K562 (cell line): ENCODE data around the gene GNA15. TPM values are rescaled to one million over a fixed set of nuclear protein-coding genes. Genes with fewer than 3 reads are reported as not detected.
A peak's percentile ranks its signal among the peaks of the same experiment; 100 is the strongest.

Experiments used
- AFF4 ChIP-seq: sonication (generic); formaldehyde crosslinking; IDR thresholded peaks from 2 replicates; pipeline ENCODE4 v1.8.0; 2023; ENCODE audit warnings: mild to moderate bottlenecking, missing genetic modification reagents
- CHD2 ChIP-seq: IDR thresholded peaks from 2 replicates; pipeline ENCODE4 v1.6.1; 2011; ENCODE audit warnings: low read depth, low read length
- FOXJ2 ChIP-seq: fragments of 200-800 bp; sonication (Bioruptor generic); IDR thresholded peaks from 2 replicates; pipeline ENCODE4 v1.6.1; 2016; ENCODE audit warnings: missing genetic modification characterization, missing compliant biosample characterization
- GATAD2A ChIP-seq: fragments of 450-650 bp; IDR thresholded peaks from 2 replicates; pipeline ENCODE4 v1.6.1; 2017
- GTF2E2 ChIP-seq: fragments of 200-800 bp; sonication (Bioruptor generic); IDR thresholded peaks from 2 replicates; pipeline ENCODE4 v1.6.1; 2016; ENCODE audit warnings: missing genetic modification characterization, missing compliant biosample characterization
- HDGF ChIP-seq: fragments of 450-650 bp; IDR thresholded peaks from 2 replicates; pipeline ENCODE4 v1.6.1; 2016
- HNRNPLL ChIP-seq: fragments of 200-400 bp; formaldehyde crosslinking; IDR thresholded peaks from 2 replicates; pipeline ENCODE4 v1.6.1; 2017; ENCODE audit warnings: low read length, low read depth, mild to moderate bottlenecking; ENCODE audit not compliant: poor library complexity, severe bottlenecking
- IRF2 ChIP-seq: sonication (generic); formaldehyde crosslinking; IDR thresholded peaks from 2 replicates; pipeline ENCODE4 v1.8.1; 2022; ENCODE audit warnings: mild to moderate bottlenecking, missing genetic modification reagents
- MCM5 ChIP-seq: fragments of 450-650 bp; IDR thresholded peaks from 2 replicates; pipeline ENCODE4 v1.6.1; 2016; ENCODE audit warnings: low read depth
- NFYB ChIP-seq: IDR thresholded peaks from 2 replicates; pipeline ENCODE4 v1.6.1; 2011; ENCODE audit warnings: mild to moderate bottlenecking, moderate library complexity; ENCODE audit not compliant: insufficient read length; ENCODE audit errors: extremely low read depth
- POLR2G ChIP-seq: fragments of 200-400 bp; formaldehyde crosslinking; IDR thresholded peaks from 2 replicates; pipeline ENCODE4 v1.6.1; 2017; ENCODE audit warnings: low read depth, mild to moderate bottlenecking, antibody characterized with exemption, low read length, moderate library complexity
- RAD21 ChIP-seq, 2 experiments: fragments of 250-450 bp in 1 of 2; fragments of 450-650 bp in 1 of 2; sonication (Bioruptor Pico) in 1 of 2; formaldehyde crosslinking in 1 of 2; IDR thresholded peaks in 1 of 2; conservative IDR thresholded peaks in 1 of 2; 2 replicates each; pipeline versions ENCODE4 v1.4.0 to v1.8.0; 2020 to 2022; ENCODE audit warnings: mild to moderate bottlenecking in 2 of 2, moderate library complexity in 1 of 2
- RCOR1 ChIP-seq, 2 experiments: IDR thresholded peaks; 2 replicates each; pipeline ENCODE4 v1.6.1; 2012; ENCODE audit warnings: low read depth in 2 of 2, low read length in 2 of 2, borderline replicate concordance in 1 of 2, improper control_type of control experiment in 1 of 2
- RNF219 ChIP-seq: fragments of 250-450 bp; sonication (Bioruptor Pico); IDR thresholded peaks from 2 replicates; pipeline ENCODE4 v1.5.0; 2022; ENCODE audit warnings: mild to moderate bottlenecking
- SMC3 ChIP-seq: conservative IDR thresholded peaks from 2 replicates; pipeline ENCODE4 v1.6.1; 2011; ENCODE audit warnings: low read depth, low read length, improper control_type of control experiment; ENCODE audit not compliant: insufficient read depth
- TAF15 ChIP-seq: fragments of 200-400 bp; formaldehyde crosslinking; IDR thresholded peaks from 2 replicates; pipeline ENCODE4 v1.6.1; 2017; ENCODE audit warnings: mild to moderate bottlenecking, low read depth, low read length, moderate library complexity
- TRIM24 ChIP-seq, 2 experiments: fragments of 450-650 bp; IDR thresholded peaks; 2 replicates each; pipeline ENCODE4 v1.6.1; 2016
- USF1 ChIP-seq: sonication (generic); formaldehyde crosslinking; IDR thresholded peaks from 2 replicates; pipeline ENCODE4 v1.9.0; 2022; ENCODE audit warnings: mild to moderate bottlenecking, missing genetic modification reagents
- ZEB2 ChIP-seq: fragments of 450-650 bp; IDR thresholded peaks from 2 replicates; pipeline ENCODE4 v1.6.1; 2016
- ZNF408 ChIP-seq: fragments of 250-450 bp; sonication (Bioruptor Pico); IDR thresholded peaks from 2 replicates; pipeline ENCODE4 v1.4.0; 2020; ENCODE audit warnings: low read depth, mild to moderate bottlenecking, moderate library complexity
- ZNF740 ChIP-seq, 3 experiments: fragments of 200-800 bp in 1 of 3; sonication (Bioruptor generic) in 1 of 3; sonication (generic) in 1 of 3; formaldehyde crosslinking in 1 of 3; IDR thresholded peaks; 2 replicates each; pipeline versions ENCODE4 v1.6.1 to v1.8.0; 2016 to 2022; ENCODE audit warnings: mild to moderate bottlenecking in 2 of 3, missing compliant biosample characterization in 2 of 3, missing genetic modification characterization in 2 of 3, missing genetic modification reagents in 1 of 3
- polyA plus RNA-seq, 8 experiments: library from polyadenylated mRNA; depleted of rRNA in 4 of 8; stranded (reverse) in 5 of 8; unstranded in 3 of 8; fragments of >200 nt; fragmentation: Nextera tagmentation in 2 of 8; fragmentation: Illumina TruSeq in 1 of 8; extraction: Ambion mirVana in 2 of 8; extraction: Trizol in 1 of 8; gene quantifications; 2 replicates each; pipeline versions ENCODE4 v1.2.1 to v1.2.3, GENCODE V29; 2011 to 2014; ENCODE audit warnings: inconsistent platforms in 1 of 8, missing spikeins in 1 of 8
- total RNA-seq, 7 experiments: library from RNA; depleted of rRNA in 6 of 7; stranded (reverse); fragments of >200 nt in 6 of 7; fragmentation: Illumina TruSeq in 2 of 7; extraction: Trizol in 2 of 7; gene quantifications; 2 replicates each; pipeline versions ENCODE4 v1.2.1 to v1.2.3, GENCODE V29; 2011 to 2021; ENCODE audit warnings: low replicate concordance in 1 of 7

Gene GNA15
- total and polyA plus RNA-seq, 9 of the 15 experiments (the other 6 are each of a cell fraction or from before 2014, with no cell fraction given): 0.03 to 0.24 (median 0.11) TPM; not detected in 1

GRCh38 chr19:3146677-3147100 lies 10.9 kb downstream of the GNA15 start (continued):
- TF ChIP-seq AFF4 (CRISPR knock-in tag) (0 out of 2 replicates have a peak, but pooled peaks have one; percentile 24), SMC3 (peak; percentile 71), GATAD2A (no peak), POLR2G (0 out of 2 replicates have a peak, but pooled peaks have one; percentile 19), NFYB (no peak), ZNF408 (CRISPR knock-in tag) (no peak), ZEB2 (no peak), GTF2E2 (no peak), USF1 (CRISPR knock-in tag) (no peak), IRF2 (no peak), RNF219 (CRISPR knock-in tag) (no peak), MCM5 (no peak), ZNF740 (CRISPR knock-in tag; IDR thresholded peaks at IDR 0.05) (peak; percentile 97), ZNF740 (tag; IDR thresholded peaks at IDR 0.05) (peak in 1 of 2 experiments; percentile 91; a peak in 2 of 4 replicates), TRIM24 (IDR thresholded peaks at IDR 0.05) (peak in 1 of 2 experiments; percentile 43; a peak in 1 of 4 replicates), HNRNPLL (no peak), HDGF (peak; percentile 96), CHD2 (no peak), RAD21 (CRISPR knock-in tag; conservative IDR thresholded peaks at IDR 0.05 in 1 of 2, IDR thresholded peaks at IDR 0.05 in 1 of 2) (peak; percentile 40 to 70), RCOR1 (IDR thresholded peaks at IDR 0.05; ENCODE audit: borderline replicate concordance in 1 of 2, low read depth in 2 of 2, low read length in 2 of 2) (peak; percentile 48 to 93; a peak in 2 of 4 replicates), TAF15 (no peak), FOXJ2 (no peak)
